K562 (cell line): ENCODE data around the gene TMC8. TPM values are rescaled to one million over a fixed set of nuclear protein-coding genes. Genes with fewer than 3 reads are reported as not detected.

Source experiments
- ATAC-seq: fragments of 200-7000 bp; cut with Tn5 transposase; 3 replicates; pipeline ENCODE4 v1.9.1; 2020; ENCODE audit warnings: moderate library complexity
- BruUV-seq: library from RNA; stranded (reverse); fragments of 400-500 nt; replicated peaks from 2 replicates; lab custom pipeline; 2021; lab: Mats Ljungman, UMichigan
- CTCF ChIA-PET: fragments of 300-600 bp; formaldehyde crosslinking; extraction: SDS; loops from one replicate; lab custom pipeline; 2021; ENCODE audit warnings: low intra/inter-chr PET ratio; lab: Yijun Ruan, JAX
- POLR2A ChIA-PET: fragments of 300-600, 350-650 bp; sonication (Branson Sonifier 250); formaldehyde crosslinking; extraction: SDS; loops from one replicate; lab custom pipeline; 2021; ENCODE audit warnings: antibody characterized with exemption, inconsistent platforms; lab: Yijun Ruan, JAX
- DNase-seq, 4 experiments: peaks; one replicate each; pipeline versions ENCODE4 v3.0.0 to v3.0.0-alpha.2; 2011 to 2018; ENCODE audit warnings: low spot score in 3 of 4, mixed read lengths in 3 of 4; ENCODE audit errors: extremely low read depth in 1 of 4
- FAIRE-seq: peaks from 2 replicates; lab custom pipeline; 2011; peaks lifted over from hg19 to GRCh38; lab: Jason Lieb, UNC
- H2AFZ ChIP-seq: 2 replicates; pipeline ENCODE4 v1.6.0; 2011; ENCODE audit warnings: low read depth, low read length, control low read depth, inconsistent platforms
- H3K27ac ChIP-seq: fragments of 200-600 bp; 3 replicates; pipeline ENCODE4 v1.8.0; 2011; ENCODE audit warnings: low read depth, mild to moderate bottlenecking, control low read depth, inconsistent platforms, low read length, moderate library complexity, mixed read lengths; ENCODE audit errors: extremely low read depth
- H3K27me3 ChIP-seq, 2 experiments: fragments of 300-600 bp in 1 of 2; 2 replicates in 1 of 2; 3 replicates in 1 of 2; pipeline versions ENCODE4 v1.6.0 to v1.8.0; 2011; ENCODE audit warnings: inconsistent platforms in 2 of 2, low read length in 2 of 2, mild to moderate bottlenecking in 1 of 2, mixed read lengths in 1 of 2, moderate library complexity in 1 of 2; ENCODE audit not compliant: control insufficient read depth in 2 of 2, insufficient read depth in 2 of 2
- H3K36me3 ChIP-seq: fragments of 300-600 bp; 3 replicates; pipeline ENCODE4 v1.8.0; 2011; ENCODE audit warnings: mild to moderate bottlenecking, low read length, inconsistent platforms; ENCODE audit not compliant: control insufficient read depth, insufficient read depth
- H3K4me1 ChIP-seq, 2 experiments: fragments of 200-600 bp in 1 of 2; replicated peaks in 1 of 2; 2 replicates in 1 of 2; 3 replicates in 1 of 2; pipeline versions ENCODE4 v1.5.1 to v1.8.0; 2011; ENCODE audit warnings: inconsistent platforms in 2 of 2, low read length in 2 of 2, mild to moderate bottlenecking in 1 of 2, mixed read lengths in 1 of 2, moderate library complexity in 1 of 2; ENCODE audit not compliant: control insufficient read depth in 2 of 2, insufficient read depth in 2 of 2
- H3K4me2 ChIP-seq: 2 replicates; pipeline ENCODE4 v1.6.1; 2011; ENCODE audit warnings: low read length, control low read depth, inconsistent platforms, mixed read lengths; ENCODE audit not compliant: insufficient read depth
- H3K4me3 ChIP-seq: fragments of 200-600 bp; sonication (generic), shearing (Covaris generic); 2 replicates; pipeline ENCODE4 v1.5.1; 2016; ENCODE audit warnings: control low read depth, inconsistent platforms
- H3K79me2 ChIP-seq: fragments of 200-600 bp; 3 replicates; pipeline ENCODE4 v1.8.0; 2011; ENCODE audit warnings: low read length, inconsistent platforms; ENCODE audit not compliant: control insufficient read depth, insufficient read depth
- H3K9ac ChIP-seq, 2 experiments: 2 replicates each; pipeline versions ENCODE4 v1.6.0 to v1.6.1; 2011; ENCODE audit warnings: low read depth in 2 of 2, low read length in 2 of 2, control low read depth in 1 of 2, inconsistent platforms in 1 of 2, mild to moderate bottlenecking in 1 of 2, mixed read lengths in 1 of 2; ENCODE audit not compliant: insufficient read depth in 1 of 2
- H3K9me1 ChIP-seq: one replicate; pipeline ENCODE4 v1.6.0; 2011; ENCODE audit warnings: inconsistent platforms, mild to moderate bottlenecking, low read length, moderate library complexity; ENCODE audit not compliant: control insufficient read depth, insufficient read depth
- H3K9me3 ChIP-seq: replicated peaks from 2 replicates; pipeline ENCODE4 v1.5.1; 2011; ENCODE audit warnings: low read depth, low read length, inconsistent platforms; ENCODE audit not compliant: control insufficient read depth, insufficient read depth
- H4K20me1 ChIP-seq: replicated peaks from 2 replicates; pipeline ENCODE4 v1.6.1; 2011; ENCODE audit warnings: low read length, inconsistent platforms, mixed read lengths; ENCODE audit not compliant: control insufficient read depth, insufficient read depth
- ATF2 ChIP-seq: sonication (generic); formaldehyde crosslinking; IDR thresholded peaks from 2 replicates; pipeline ENCODE4 v1.8.1; 2022; ENCODE audit warnings: missing genetic modification reagents
- GTF2A2 ChIP-seq: IDR thresholded peaks from 2 replicates; pipeline ENCODE4 v1.6.1; 2016; ENCODE audit warnings: mild to moderate bottlenecking, missing genetic modification characterization, missing compliant biosample characterization
- NUFIP1 ChIP-seq: fragments of 450-650 bp; IDR thresholded peaks from 2 replicates; pipeline ENCODE4 v1.6.1; 2018; ENCODE audit not compliant: partially characterized antibody
- POLR2G ChIP-seq: fragments of 200-400 bp; formaldehyde crosslinking; IDR thresholded peaks from 2 replicates; pipeline ENCODE4 v1.6.1; 2017; ENCODE audit warnings: low read depth, mild to moderate bottlenecking, antibody characterized with exemption, low read length, moderate library complexity
- RBFOX2 ChIP-seq: fragments of 200-400 bp; formaldehyde crosslinking; IDR thresholded peaks from 2 replicates; pipeline ENCODE4 v1.6.1; 2017; ENCODE audit warnings: low read depth, mild to moderate bottlenecking, low read length, moderate library complexity
- USF2 ChIP-seq: sonication (generic); formaldehyde crosslinking; IDR thresholded peaks from 2 replicates; pipeline ENCODE4 v1.5.0; 2020; ENCODE audit warnings: missing genetic modification reagents
- WGBS: fragments of 100-300 bp; shearing (Covaris generic); methylation state at CpG from one replicate; pipeline ENCODE4 v1.1.6; 2016; ENCODE audit warnings: low coverage, mixed read lengths; ENCODE audit not compliant: insufficient coverage; ENCODE audit errors: missing lambda C conversion rate; 5-methylcytosine and 5-hydroxymethylcytosine counted together
- in situ Hi-C: fragments of 300-500 bp; cut with MboI; formaldehyde crosslinking; loops from 4 replicates; pipeline ENCODE4 v1.15.0; 2018; ENCODE audit warnings: inconsistent platforms, mixed read lengths
- intact Hi-C: fragments of 100-400 bp; cut with micrococcal nuclease; formaldehyde crosslinking; loops from 2 replicates; pipeline ENCODE4 v1.14.2; 2022
- polyA plus RNA-seq, 8 experiments: library from polyadenylated mRNA; depleted of rRNA in 4 of 8; stranded (reverse) in 5 of 8; unstranded in 3 of 8; fragments of >200 nt; fragmentation: Nextera tagmentation in 2 of 8; fragmentation: Illumina TruSeq in 1 of 8; extraction: Ambion mirVana in 2 of 8; extraction: Trizol in 1 of 8; gene quantifications; 2 replicates each; pipeline versions ENCODE4 v1.2.1 to v1.2.3, GENCODE V29; 2011 to 2014; ENCODE audit warnings: inconsistent platforms in 1 of 8, missing spikeins in 1 of 8
- total RNA-seq, 7 experiments: library from RNA; depleted of rRNA in 6 of 7; stranded (reverse); fragments of >200 nt in 6 of 7; fragmentation: Illumina TruSeq in 2 of 7; extraction: Trizol in 2 of 7; gene quantifications; 2 replicates each; pipeline versions ENCODE4 v1.2.1 to v1.2.3, GENCODE V29; 2011 to 2021; ENCODE audit warnings: low replicate concordance in 1 of 7

The TMC8 gene
- total and polyA plus RNA-seq, 9 of the 15 experiments (the other 6 are each of a cell fraction or from before 2014, with no cell fraction given), result 0.13 to 10.9 (median 2.8) TPM

GRCh38 chr17:78120537-78120936, 10.0 kb upstream of the TMC8 start:
- H3K9me3 ChIP-seq, result no peaks in the 10 kb centered on the region
- H3K4me3 ChIP-seq, result no peak overlapping the region
- H4K20me1 ChIP-seq, result peaks cover 2% of the 10 kb centered on the region; the same call in 1 of the 2 replicates
- no peak for TF ChIP-seq GTF2A2 (tag)
- 0 out of 2 replicates have a peak, but pooled peaks have one; percentile 29 for TF ChIP-seq POLR2G
- TF ChIP-seq ATF2 (CRISPR knock-in tag), result no peak
- TF ChIP-seq NUFIP1, result no peak
- TF ChIP-seq RBFOX2, result peak; percentile 16
- TF ChIP-seq USF2 (CRISPR knock-in tag), result no peak
- intact Hi-C loops (no loop called here), in situ Hi-C loops (no loop called here)
- H3K36me3 ChIP-seq, result peaks cover 92% of the 10 kb centered on the region
- ATAC-seq (no peak), DNase-seq (no peak), FAIRE-seq (no peak)
- H2AFZ ChIP-seq, result no peak overlapping the region
- H3K9ac ChIP-seq, result peak overlapping the region in 1 of 2 experiments; percentile 31; a peak in 1 of 4 replicates
- no peaks in the 10 kb centered on the region for H3K27me3 ChIP-seq
- H3K27ac ChIP-seq, result no peak overlapping the region
- no peaks in the 10 kb centered on the region for H3K9me1 ChIP-seq
- H3K4me1 ChIP-seq, result peaks cover 0 to 71% of the 10 kb centered on the region in 2 experiments; a peak in 3 of 5 replicates
- CTCF ChIA-PET, result interaction anchor here (0.6 kb wide), 1 partner anchor 104 kb away, joined by 3 read pairs; no protein-coding TSS in a partner anchor
- POLR2A ChIA-PET, result interaction anchor here (0.6 to 2.4 kb wide), 3 partner anchors 10 to 106 kb away, joined by 3 to 6 read pairs (median 4); partner anchors contain the start of gene TMC8
- WGBS, result 96% methylated on average over 11 of the region's 13 CpGs
- H3K79me2 ChIP-seq, result peaks cover 40% of the 10 kb centered on the region
- no TSS peak for BruUV-seq
- H3K4me2 ChIP-seq, result no peak overlapping the region
